Measurements from ENCODE around the gene PDE4B. TPM values are rescaled to one million over a fixed set of nuclear protein-coding genes. Genes with fewer than 3 reads are reported as not detected.

PDE4B gene
- total and polyA plus RNA-seq, 11 donors: 1.4 to 71.9 (median 16.2) TPM

- WGBS, 4 donors: 80 to 95% (median 82%) methylated on average over 1 of the region's 1 CpG
- no peak for TF ChIP-seq POLR2A (IDR thresholded peaks at IDR 0.05)
- Histone ChIP-seq H3K27ac (no peak overlapping the region), H3K4me3 (no peak overlapping the region), H3K36me3 (no peaks in the 10 kb centered on the region), H3K9me3 (no peaks in the 10 kb centered on the region), H3K27me3 (no peaks in the 10 kb centered on the region), H3K4me1 (peaks cover 0 to 59% (median 6%) of the 10 kb centered on the region in 12 donors)
- no peak for DNase-seq
- intact Hi-C loops (cut with DNase I): no loop called here
- ATAC-seq: no peak
Observed at GRCh38 chr1:66298464-66298863, 505.8 kb downstream of the PDE4B start.

- Histone ChIP-seq H3K4me3 (peak overlapping the region in 1 of 12 donors; percentile 39), H3K27me3 (no peaks in the 10 kb centered on the region), H3K9me3 (no peaks in the 10 kb centered on the region), H3K4me1 (peaks cover 0 to 48% (median 6%) of the 10 kb centered on the region in 12 donors), H3K27ac (peak overlapping the region in 9 of 12 donors; percentile 15 to 78 (median 48)), H3K36me3 (no peaks in the 10 kb centered on the region)
- intact Hi-C loops (cut with DNase I): loop anchor here in 1 of 10 donors (2.0 kb wide), 1 partner anchor 14 kb away; no protein-coding TSS in a partner anchor
- 73 to 84% (median 81%) methylated on average over 7 of the region's 7 CpGs for WGBS, 4 donors
- ATAC-seq: peak in 3 of 4 donors; percentile 28 to 75 (median 68)
- peak in 1 of 5 donors; percentile 28 for DNase-seq
- TF ChIP-seq CTCF (IDR thresholded peaks at IDR 0.05) (no peak), POLR2A (IDR thresholded peaks at IDR 0.05) (no peak)
Observed at GRCh38 chr1:66300280-66300971, 507.7 kb downstream of the PDE4B start.

- no peak for TF ChIP-seq CTCF (IDR thresholded peaks at IDR 0.05)
- TF ChIP-seq POLR2A (IDR thresholded peaks at IDR 0.05): no peak
- Histone ChIP-seq H3K4me1 (peaks cover 0 to 42% (median 6%) of the 10 kb centered on the region in 12 donors), H3K9me3 (no peaks in the 10 kb centered on the region), H3K27ac (peak overlapping the region in 11 of 12 donors; percentile 15 to 78 (median 45)), H3K27me3 (no peaks in the 10 kb centered on the region), H3K36me3 (no peaks in the 10 kb centered on the region), H3K4me3 (peak overlapping the region in 9 of 12 donors; percentile 0 to 39 (median 27))
- DNase-seq: no peak
- ATAC-seq: peak in 3 of 4 donors; percentile 53 to 73 (median 64)
- intact Hi-C loops (cut with DNase I): loop anchor here in 1 of 10 donors (2.0 kb wide), 1 partner anchor 14 kb away; no protein-coding TSS in a partner anchor
- 29 to 59% (median 46%) methylated on average over 4 of the region's 4 CpGs for WGBS, 4 donors
Observed at GRCh38 chr1:66300972-66301451, 508.3 kb downstream of the PDE4B start.

GRCh38 chr1:66302184-66302742 lies 509.6 kb downstream of the PDE4B start:
- no peak for TF ChIP-seq CTCF (IDR thresholded peaks at IDR 0.05)
- TF ChIP-seq POLR2A (IDR thresholded peaks at IDR 0.05): no peak
- WGBS, 4 donors: 84 to 90% (median 86%) methylated on average over 3 of the region's 3 CpGs
- Histone ChIP-seq H3K4me3 (no peak overlapping the region), H3K27me3 (no peaks in the 10 kb centered on the region), H3K4me1 (peaks cover 0 to 32% (median 6%) of the 10 kb centered on the region in 12 donors), H3K27ac (no peak overlapping the region), H3K36me3 (no peaks in the 10 kb centered on the region), H3K9me3 (no peaks in the 10 kb centered on the region)
- intact Hi-C loops (cut with DNase I): no loop called here
- ATAC-seq: peak in 1 of 4 donors; percentile 66
- no peak for DNase-seq

Data from heart left ventricle (tissue), 16 donors.